ENCODE data around the gene CLNK. TPM values are rescaled to one million over a fixed set of nuclear protein-coding genes. Genes with fewer than 3 reads are reported as not detected.

The CLNK gene
- total and polyA plus RNA-seq, 8 donors: 0.08 to 2.7 (median 0.72) TPM; not detected in 4

DNA sequence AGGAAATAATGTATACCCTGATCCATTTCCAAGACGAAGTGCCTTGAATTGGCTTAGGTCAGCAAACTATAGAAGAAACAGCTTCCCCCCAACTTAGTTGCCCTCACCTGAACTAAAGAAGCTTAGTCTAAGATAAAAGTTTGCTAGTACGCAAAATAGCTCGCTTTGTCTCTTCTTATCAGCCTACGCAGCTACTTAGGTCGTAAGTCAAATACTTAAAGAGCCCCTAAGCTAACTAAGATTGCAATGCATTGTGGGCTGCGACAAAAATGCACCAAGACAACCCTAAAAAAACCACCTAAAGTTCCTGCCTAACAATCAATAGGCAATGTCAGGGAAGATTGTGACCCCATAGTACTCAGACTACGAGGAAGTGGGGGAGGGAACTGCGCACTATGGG is 12.8 kb downstream of the CLNK start:
- WGBS, 5 donors: 29 to 45% (median 35%) methylated on average over 8 of the region's 8 CpGs
- no peaks in the 10 kb centered on the region for H3K27me3 ChIP-seq
- TF ChIP-seq POLR2A (IDR thresholded peaks at IDR 0.05): no peak
- TF ChIP-seq, protein P1, sequence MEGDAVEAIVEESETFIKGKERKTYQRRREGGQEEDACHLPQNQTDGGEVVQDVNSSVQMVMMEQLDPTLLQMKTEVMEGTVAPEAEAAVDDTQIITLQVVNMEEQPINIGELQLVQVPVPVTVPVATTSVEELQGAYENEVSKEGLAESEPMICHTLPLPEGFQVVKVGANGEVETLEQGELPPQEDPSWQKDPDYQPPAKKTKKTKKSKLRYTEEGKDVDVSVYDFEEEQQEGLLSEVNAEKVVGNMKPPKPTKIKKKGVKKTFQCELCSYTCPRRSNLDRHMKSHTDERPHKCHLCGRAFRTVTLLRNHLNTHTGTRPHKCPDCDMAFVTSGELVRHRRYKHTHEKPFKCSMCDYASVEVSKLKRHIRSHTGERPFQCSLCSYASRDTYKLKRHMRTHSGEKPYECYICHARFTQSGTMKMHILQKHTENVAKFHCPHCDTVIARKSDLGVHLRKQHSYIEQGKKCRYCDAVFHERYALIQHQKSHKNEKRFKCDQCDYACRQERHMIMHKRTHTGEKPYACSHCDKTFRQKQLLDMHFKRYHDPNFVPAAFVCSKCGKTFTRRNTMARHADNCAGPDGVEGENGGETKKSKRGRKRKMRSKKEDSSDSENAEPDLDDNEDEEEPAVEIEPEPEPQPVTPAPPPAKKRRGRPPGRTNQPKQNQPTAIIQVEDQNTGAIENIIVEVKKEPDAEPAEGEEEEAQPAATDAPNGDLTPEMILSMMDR (IDR thresholded peaks at IDR 0.05): no peak
- TF ChIP-seq EP300 (IDR thresholded peaks at IDR 0.05): no peak
- TF ChIP-seq POLR2AphosphoS5 (IDR thresholded peaks at IDR 0.05): no peak
- H3K9me3 ChIP-seq: no peaks in the 10 kb centered on the region
- no peaks in the 10 kb centered on the region for H3K36me3 ChIP-seq
- DNase-seq: no peak
- H3K4me3 ChIP-seq: no peak overlapping the region
- no peak overlapping the region for H3K27ac ChIP-seq
- no peaks in the 10 kb centered on the region for H3K4me1 ChIP-seq
- intact Hi-C loops (cut with DNase I; ENCODE audit: low total_unique reads): no loop called here

DNA sequence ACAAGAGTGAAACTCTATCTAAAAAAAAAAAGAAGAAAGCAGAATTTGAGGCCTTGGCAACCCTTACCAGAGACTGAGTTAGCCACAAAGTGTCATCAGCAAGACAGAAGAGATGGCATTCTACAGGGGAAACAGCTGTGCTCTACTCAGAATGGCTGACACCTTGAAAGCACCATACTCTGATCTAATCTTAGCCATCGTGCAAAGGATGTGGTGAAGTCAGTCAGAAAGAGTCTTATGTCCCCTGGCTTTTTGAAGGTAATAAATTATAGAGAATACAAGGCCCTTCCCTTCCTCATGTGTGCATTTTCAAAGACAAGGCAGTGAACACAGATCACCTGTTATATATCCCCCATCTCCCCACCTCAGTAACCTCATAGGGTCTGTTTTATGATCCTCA is 13.2 kb downstream of the CLNK start:
- H3K36me3 ChIP-seq: no peaks in the 10 kb centered on the region
- H3K4me1 ChIP-seq: no peaks in the 10 kb centered on the region
- DNase-seq: peak in 1 of 2 donors; percentile 64
- WGBS, 5 donors: 33 to 48% (median 48%) methylated on average over 1 of the region's 1 CpG
- no peaks in the 10 kb centered on the region for H3K27me3 ChIP-seq
- intact Hi-C loops (cut with DNase I; ENCODE audit: low total_unique reads): no loop called here
- H3K4me3 ChIP-seq: no peak overlapping the region
- TF ChIP-seq, protein P1 (IDR thresholded peaks at IDR 0.05): no peak
- no peak for TF ChIP-seq EP300 (IDR thresholded peaks at IDR 0.05)
- no peak for TF ChIP-seq POLR2A (IDR thresholded peaks at IDR 0.05)
- no peak for TF ChIP-seq POLR2AphosphoS5 (IDR thresholded peaks at IDR 0.05)
- no peak overlapping the region for H3K27ac ChIP-seq
- H3K9me3 ChIP-seq: no peaks in the 10 kb centered on the region

DNA sequence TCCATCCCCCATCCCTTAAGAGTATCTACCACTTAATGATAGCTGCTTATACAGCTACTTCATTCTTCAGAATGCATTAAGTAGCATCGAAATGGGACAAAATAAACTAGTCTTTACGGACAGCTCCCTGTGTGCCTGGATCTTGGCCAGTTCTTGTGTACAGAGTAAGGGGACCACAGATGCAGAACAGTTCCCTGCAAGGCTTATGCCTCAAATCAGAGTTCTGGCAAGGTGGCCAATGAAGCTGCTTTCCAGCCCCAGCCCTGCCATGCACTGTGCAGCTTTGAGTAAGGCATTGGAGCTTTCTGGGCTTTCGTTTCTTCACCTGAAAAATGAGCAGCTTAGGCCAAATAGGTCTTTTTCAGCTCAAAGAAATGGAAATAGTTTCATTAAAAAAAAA is 14.2 kb downstream of the CLNK start:
- 84 to 92% (median 87%) methylated on average over 3 of the region's 3 CpGs for WGBS, 5 donors
- no peaks in the 10 kb centered on the region for H3K4me1 ChIP-seq
- intact Hi-C loops (cut with DNase I; ENCODE audit: low total_unique reads): no loop called here
- no peak overlapping the region for H3K27ac ChIP-seq
- no peaks in the 10 kb centered on the region for H3K9me3 ChIP-seq
- no peak for TF ChIP-seq POLR2AphosphoS5 (IDR thresholded peaks at IDR 0.05)
- TF ChIP-seq, protein P1 (IDR thresholded peaks at IDR 0.05): no peak
- no peak for TF ChIP-seq POLR2A (IDR thresholded peaks at IDR 0.05)
- H3K4me3 ChIP-seq: no peak overlapping the region
- no peaks in the 10 kb centered on the region for H3K36me3 ChIP-seq
- DNase-seq: no peak
- H3K27me3 ChIP-seq: no peaks in the 10 kb centered on the region

DNA sequence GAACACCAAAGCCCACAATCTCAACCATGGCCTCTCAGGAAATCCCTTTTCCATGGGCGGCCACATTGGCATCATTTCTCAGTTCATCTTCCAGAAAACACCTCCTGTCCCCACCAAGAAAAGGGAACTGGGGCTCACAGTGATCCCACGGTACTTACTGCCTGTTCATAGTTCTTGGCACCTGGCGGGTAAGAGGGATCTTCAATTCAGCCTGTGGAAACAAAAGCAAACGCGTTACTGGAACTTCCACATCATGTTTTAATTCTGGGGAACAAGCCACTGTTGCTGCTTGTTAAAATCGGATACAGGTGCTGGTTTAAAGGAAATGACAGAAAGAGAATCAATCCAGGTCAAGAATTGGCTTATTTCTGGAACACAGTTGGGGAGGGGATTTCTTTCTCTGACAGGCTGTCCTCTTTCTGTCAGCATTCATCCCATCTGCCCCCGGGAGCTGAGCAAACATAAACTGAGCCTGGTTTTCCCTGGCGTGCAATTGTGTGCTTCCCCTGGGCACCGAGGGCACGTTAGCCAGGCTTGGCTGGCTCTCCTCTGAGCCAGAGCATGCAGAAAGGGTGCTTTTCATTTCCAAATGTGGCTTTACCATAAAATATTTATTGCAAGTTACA is 16.8 kb downstream of the CLNK start:
- WGBS, 5 donors: 55 to 70% (median 57%) methylated on average over 10 of the region's 10 CpGs
- Histone ChIP-seq H3K4me3 (no peak overlapping the region), H3K36me3 (no peaks in the 10 kb centered on the region), H3K9me3 (no peaks in the 10 kb centered on the region), H3K4me1 (no peaks in the 10 kb centered on the region), H3K27me3 (no peaks in the 10 kb centered on the region), H3K27ac (no peak overlapping the region)
- no peak for DNase-seq
- TF ChIP-seq POLR2A (IDR thresholded peaks at IDR 0.05) (no peak), POLR2AphosphoS5 (IDR thresholded peaks at IDR 0.05) (no peak), EP300 (IDR thresholded peaks at IDR 0.05) (no peak)
- TF ChIP-seq, protein P1 (IDR thresholded peaks at IDR 0.05): no peak
- intact Hi-C loops (cut with DNase I; ENCODE audit: low total_unique reads): no loop called here
